Measurements from ENCODE around the gene ATOSA.

DNA sequence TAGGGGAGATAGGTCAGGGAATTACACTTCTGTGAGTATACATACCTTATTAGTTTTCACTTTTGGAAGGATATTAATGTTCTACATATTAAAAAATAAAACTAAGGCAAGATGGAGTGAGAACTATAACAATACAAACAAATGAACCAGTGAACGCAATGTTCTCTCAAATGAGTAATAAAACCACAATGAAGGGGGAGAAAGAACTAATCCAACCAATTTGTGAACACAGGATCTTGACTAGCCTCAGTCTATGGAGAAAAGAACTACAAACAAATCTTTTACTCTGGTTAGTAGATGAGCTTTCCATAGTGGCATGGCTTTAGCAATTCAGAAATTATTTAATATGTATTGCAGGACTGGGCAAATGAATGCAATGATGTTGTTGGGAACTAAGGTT, 26.9 kb upstream of the ATOSA start:
- TF ChIP-seq, protein P1, sequence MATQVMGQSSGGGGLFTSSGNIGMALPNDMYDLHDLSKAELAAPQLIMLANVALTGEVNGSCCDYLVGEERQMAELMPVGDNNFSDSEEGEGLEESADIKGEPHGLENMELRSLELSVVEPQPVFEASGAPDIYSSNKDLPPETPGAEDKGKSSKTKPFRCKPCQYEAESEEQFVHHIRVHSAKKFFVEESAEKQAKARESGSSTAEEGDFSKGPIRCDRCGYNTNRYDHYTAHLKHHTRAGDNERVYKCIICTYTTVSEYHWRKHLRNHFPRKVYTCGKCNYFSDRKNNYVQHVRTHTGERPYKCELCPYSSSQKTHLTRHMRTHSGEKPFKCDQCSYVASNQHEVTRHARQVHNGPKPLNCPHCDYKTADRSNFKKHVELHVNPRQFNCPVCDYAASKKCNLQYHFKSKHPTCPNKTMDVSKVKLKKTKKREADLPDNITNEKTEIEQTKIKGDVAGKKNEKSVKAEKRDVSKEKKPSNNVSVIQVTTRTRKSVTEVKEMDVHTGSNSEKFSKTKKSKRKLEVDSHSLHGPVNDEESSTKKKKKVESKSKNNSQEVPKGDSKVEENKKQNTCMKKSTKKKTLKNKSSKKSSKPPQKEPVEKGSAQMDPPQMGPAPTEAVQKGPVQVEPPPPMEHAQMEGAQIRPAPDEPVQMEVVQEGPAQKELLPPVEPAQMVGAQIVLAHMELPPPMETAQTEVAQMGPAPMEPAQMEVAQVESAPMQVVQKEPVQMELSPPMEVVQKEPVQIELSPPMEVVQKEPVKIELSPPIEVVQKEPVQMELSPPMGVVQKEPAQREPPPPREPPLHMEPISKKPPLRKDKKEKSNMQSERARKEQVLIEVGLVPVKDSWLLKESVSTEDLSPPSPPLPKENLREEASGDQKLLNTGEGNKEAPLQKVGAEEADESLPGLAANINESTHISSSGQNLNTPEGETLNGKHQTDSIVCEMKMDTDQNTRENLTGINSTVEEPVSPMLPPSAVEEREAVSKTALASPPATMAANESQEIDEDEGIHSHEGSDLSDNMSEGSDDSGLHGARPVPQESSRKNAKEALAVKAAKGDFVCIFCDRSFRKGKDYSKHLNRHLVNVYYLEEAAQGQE (IDR thresholded peaks at IDR 0.05; ENCODE audit: low read depth): no peak
- TF ChIP-seq, protein P2, sequence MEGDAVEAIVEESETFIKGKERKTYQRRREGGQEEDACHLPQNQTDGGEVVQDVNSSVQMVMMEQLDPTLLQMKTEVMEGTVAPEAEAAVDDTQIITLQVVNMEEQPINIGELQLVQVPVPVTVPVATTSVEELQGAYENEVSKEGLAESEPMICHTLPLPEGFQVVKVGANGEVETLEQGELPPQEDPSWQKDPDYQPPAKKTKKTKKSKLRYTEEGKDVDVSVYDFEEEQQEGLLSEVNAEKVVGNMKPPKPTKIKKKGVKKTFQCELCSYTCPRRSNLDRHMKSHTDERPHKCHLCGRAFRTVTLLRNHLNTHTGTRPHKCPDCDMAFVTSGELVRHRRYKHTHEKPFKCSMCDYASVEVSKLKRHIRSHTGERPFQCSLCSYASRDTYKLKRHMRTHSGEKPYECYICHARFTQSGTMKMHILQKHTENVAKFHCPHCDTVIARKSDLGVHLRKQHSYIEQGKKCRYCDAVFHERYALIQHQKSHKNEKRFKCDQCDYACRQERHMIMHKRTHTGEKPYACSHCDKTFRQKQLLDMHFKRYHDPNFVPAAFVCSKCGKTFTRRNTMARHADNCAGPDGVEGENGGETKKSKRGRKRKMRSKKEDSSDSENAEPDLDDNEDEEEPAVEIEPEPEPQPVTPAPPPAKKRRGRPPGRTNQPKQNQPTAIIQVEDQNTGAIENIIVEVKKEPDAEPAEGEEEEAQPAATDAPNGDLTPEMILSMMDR (IDR thresholded peaks at IDR 0.05 in 2 of 3, conservative IDR thresholded peaks at IDR 0.05 in 1 of 3; ENCODE audit: borderline replicate concordance in 1 of 3, insufficient read depth in 1 of 3, low read depth in 2 of 3, low read length in 2 of 3): no peak
- TF ChIP-seq CEBPB (IDR thresholded peaks at IDR 0.05; ENCODE audit: low read depth) (no peak), EZH2 (IDR thresholded peaks at IDR 0.05) (no peak), POLR2A (IDR thresholded peaks at IDR 0.05; ENCODE audit: borderline replicate concordance, extremely low read depth, insufficient read depth, insufficient read length) (no peak), SIN3A (IDR thresholded peaks at IDR 0.05; ENCODE audit: low read depth) (no peak), YY1 (IDR thresholded peaks at IDR 0.05; ENCODE audit: extremely low read depth, insufficient replicate concordance, low read depth, low read length) (no peak), RAD21 (IDR thresholded peaks at IDR 0.05; ENCODE audit: low read depth) (no peak), EZH2phosphoT487 (IDR thresholded peaks at IDR 0.05; ENCODE audit: borderline replicate concordance) (no peak)
- TF ChIP-seq, protein P3, sequence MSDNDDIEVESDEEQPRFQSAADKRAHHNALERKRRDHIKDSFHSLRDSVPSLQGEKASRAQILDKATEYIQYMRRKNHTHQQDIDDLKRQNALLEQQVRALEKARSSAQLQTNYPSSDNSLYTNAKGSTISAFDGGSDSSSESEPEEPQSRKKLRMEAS (IDR thresholded peaks at IDR 0.05): no peak
- TF ChIP-seq, protein P4, sequence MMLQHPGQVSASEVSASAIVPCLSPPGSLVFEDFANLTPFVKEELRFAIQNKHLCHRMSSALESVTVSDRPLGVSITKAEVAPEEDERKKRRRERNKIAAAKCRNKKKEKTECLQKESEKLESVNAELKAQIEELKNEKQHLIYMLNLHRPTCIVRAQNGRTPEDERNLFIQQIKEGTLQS (IDR thresholded peaks at IDR 0.05): no peak
